ENCODE results near the gene TMEM145.
A peak's percentile ranks its signal among the peaks of the same experiment; 100 is the strongest.

The TMEM145 gene

GRCh38 chr19:42323852-42324654 lies 10.9 kb downstream of the TMEM145 start:
- peak overlapping the region; percentile 86 for H3K4me3 ChIP-seq (ENCODE audit: low read length)
- H3K27ac ChIP-seq (ENCODE audit: low read length) = no peak overlapping the region
- H3K9me3 ChIP-seq (ENCODE audit: insufficient read depth, low read length) = no peaks in the 10 kb centered on the region
- H3K27me3 ChIP-seq (ENCODE audit: low read depth, low read length) = no peaks in the 10 kb centered on the region
- TF ChIP-seq, protein P1, sequence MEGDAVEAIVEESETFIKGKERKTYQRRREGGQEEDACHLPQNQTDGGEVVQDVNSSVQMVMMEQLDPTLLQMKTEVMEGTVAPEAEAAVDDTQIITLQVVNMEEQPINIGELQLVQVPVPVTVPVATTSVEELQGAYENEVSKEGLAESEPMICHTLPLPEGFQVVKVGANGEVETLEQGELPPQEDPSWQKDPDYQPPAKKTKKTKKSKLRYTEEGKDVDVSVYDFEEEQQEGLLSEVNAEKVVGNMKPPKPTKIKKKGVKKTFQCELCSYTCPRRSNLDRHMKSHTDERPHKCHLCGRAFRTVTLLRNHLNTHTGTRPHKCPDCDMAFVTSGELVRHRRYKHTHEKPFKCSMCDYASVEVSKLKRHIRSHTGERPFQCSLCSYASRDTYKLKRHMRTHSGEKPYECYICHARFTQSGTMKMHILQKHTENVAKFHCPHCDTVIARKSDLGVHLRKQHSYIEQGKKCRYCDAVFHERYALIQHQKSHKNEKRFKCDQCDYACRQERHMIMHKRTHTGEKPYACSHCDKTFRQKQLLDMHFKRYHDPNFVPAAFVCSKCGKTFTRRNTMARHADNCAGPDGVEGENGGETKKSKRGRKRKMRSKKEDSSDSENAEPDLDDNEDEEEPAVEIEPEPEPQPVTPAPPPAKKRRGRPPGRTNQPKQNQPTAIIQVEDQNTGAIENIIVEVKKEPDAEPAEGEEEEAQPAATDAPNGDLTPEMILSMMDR (IDR thresholded peaks at IDR 0.05; ENCODE audit: low read depth, low read length) = no peak
- TF ChIP-seq EZH2phosphoT487 (IDR thresholded peaks at IDR 0.05; ENCODE audit: low read depth) = no peak
- no peaks in the 10 kb centered on the region for H3K36me3 ChIP-seq (replicated peaks; ENCODE audit: low read depth, low read length)
- H2AFZ ChIP-seq (ENCODE audit: low read depth, low read length) = no peak overlapping the region
- peaks cover 24% of the 10 kb centered on the region for H3K79me2 ChIP-seq (ENCODE audit: low read length)
- 0 out of 2 replicates have a peak, but pooled peaks cover 2% of the 10 kb centered on the region for H4K20me1 ChIP-seq (ENCODE audit: insufficient read depth, low read length)
- H3K4me1 ChIP-seq (ENCODE audit: low read length) = peaks cover 11% of the 10 kb centered on the region
- H3K9ac ChIP-seq (ENCODE audit: low read length) = peak overlapping the region; percentile 80
- peak overlapping the region; percentile 95 for H3K4me2 ChIP-seq (ENCODE audit: low read length)

DNA sequence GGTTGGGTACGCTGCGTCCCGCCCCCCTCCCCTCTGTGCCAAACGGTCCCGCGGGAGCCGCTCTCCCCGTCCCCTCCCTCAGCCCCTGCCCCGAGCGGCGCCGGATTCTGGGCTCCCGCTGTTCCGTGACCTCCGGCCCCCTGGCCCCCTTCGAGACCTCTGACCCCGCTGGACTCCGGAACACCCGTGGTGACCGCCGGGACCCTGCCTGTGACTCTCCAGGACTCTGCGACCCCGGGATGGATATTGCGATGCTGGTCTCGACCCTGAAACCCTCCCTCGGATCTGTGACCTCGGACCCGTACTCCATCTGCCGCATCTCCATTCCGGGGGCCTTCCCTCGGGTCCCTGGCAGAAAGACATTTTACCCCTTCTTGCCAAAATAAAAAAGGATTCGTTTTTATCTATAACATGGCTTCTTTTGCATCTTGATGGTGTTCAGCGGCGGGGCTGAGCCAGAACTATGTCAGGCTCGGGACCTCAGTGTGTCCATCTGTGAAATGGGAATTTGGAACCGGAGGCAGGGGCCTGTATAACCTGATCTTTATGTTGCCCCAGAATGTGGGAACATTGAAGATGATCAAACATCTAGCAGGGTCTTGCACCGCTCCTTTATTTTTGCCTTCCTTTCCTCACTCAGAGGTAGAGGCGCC lies 11.7 kb downstream of the TMEM145 start:
- H3K9ac ChIP-seq (ENCODE audit: low read length) = peak overlapping the region; percentile 80
- 0 out of 2 replicates have a peak, but pooled peaks cover 2% of the 10 kb centered on the region for H4K20me1 ChIP-seq (ENCODE audit: insufficient read depth, low read length)
- H3K79me2 ChIP-seq (ENCODE audit: low read length) = peaks cover 24% of the 10 kb centered on the region
- H2AFZ ChIP-seq (ENCODE audit: low read depth, low read length) = peak overlapping the region; percentile 98
- peaks cover 11% of the 10 kb centered on the region for H3K4me1 ChIP-seq (ENCODE audit: low read length)
- H3K9me3 ChIP-seq (ENCODE audit: insufficient read depth, low read length) = no peaks in the 10 kb centered on the region
- peak overlapping the region; percentile 26 for H3K27ac ChIP-seq (ENCODE audit: low read length)
- H3K27me3 ChIP-seq (ENCODE audit: low read depth, low read length) = no peaks in the 10 kb centered on the region
- no peaks in the 10 kb centered on the region for H3K36me3 ChIP-seq (replicated peaks; ENCODE audit: low read depth, low read length)
- peak overlapping the region; percentile 95 for H3K4me2 ChIP-seq (ENCODE audit: low read length)
- TF ChIP-seq, protein P1 (IDR thresholded peaks at IDR 0.05; ENCODE audit: low read depth, low read length) = no peak
- TF ChIP-seq EZH2phosphoT487 (IDR thresholded peaks at IDR 0.05; ENCODE audit: low read depth) = no peak
- H3K4me3 ChIP-seq (ENCODE audit: low read length) = peak overlapping the region; percentile 86

DNA sequence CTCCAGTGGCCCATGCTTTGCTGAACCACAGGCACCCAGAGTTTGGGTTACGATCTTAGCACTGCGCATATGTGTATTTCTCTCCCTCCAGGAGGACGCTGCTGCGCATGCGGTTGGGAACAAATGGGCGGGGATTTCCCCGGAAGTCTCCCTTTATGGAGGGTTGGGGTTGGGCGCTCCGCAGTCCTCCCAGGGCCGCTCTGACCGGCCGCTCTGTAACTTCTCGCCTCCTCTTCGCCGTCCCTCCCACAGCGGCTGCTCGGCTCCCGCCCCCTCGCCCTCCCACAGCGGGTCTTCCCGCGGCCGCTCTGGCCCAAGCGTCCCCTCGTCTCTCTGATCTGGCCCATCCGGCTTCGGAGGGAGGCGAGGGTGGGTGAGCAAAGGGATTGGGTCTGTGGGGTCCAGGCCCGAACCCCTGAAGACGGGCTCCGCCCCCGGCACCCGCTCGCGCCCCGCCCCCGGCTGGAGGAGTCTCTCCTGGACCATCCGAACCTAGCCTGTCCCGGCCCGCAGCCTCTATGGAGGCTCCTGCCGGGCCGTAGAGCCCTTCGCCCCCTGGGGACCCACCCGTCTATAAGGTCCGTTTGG lies 12.3 kb downstream of the TMEM145 start, which contains the start of gene MEGF8:
Gene MEGF8 (plus strand): TSS at position 328 of the 588 bp plus-strand sequence. CDS start 609 bp downstream, outside the sequence.
- Histone ChIP-seq H3K27me3 (ENCODE audit: low read depth, low read length) (no peaks in the 10 kb centered on the region), H3K9me3 (ENCODE audit: insufficient read depth, low read length) (no peaks in the 10 kb centered on the region), H4K20me1 (ENCODE audit: insufficient read depth, low read length) (0 out of 2 replicates have a peak, but pooled peaks cover 2% of the 10 kb centered on the region), H3K36me3 (replicated peaks; ENCODE audit: low read depth, low read length) (no peaks in the 10 kb centered on the region), H3K4me3 (ENCODE audit: low read length) (peak within 1 kb of the TSS; percentile 92), H3K4me2 (ENCODE audit: low read length) (peak within 1 kb of the TSS; percentile 95), H3K79me2 (ENCODE audit: low read length) (peaks cover 24% of the 10 kb centered on the region), H2AFZ (ENCODE audit: low read depth, low read length) (peak within 1 kb of the TSS; percentile 98), H3K27ac (ENCODE audit: low read length) (peak within 1 kb of the TSS; percentile 45), H3K9ac (ENCODE audit: low read length) (peak within 1 kb of the TSS; percentile 91), H3K4me1 (ENCODE audit: low read length) (peaks cover 11% of the 10 kb centered on the region)
- TF ChIP-seq EZH2phosphoT487 (IDR thresholded peaks at IDR 0.05; ENCODE audit: low read depth) = no peak
- TF ChIP-seq, protein P1 (IDR thresholded peaks at IDR 0.05; ENCODE audit: low read depth, low read length) = peak; percentile 97

All from OCI-LY3 (cell line).